Measurements from ENCODE around the gene ARAP3. TPM values are rescaled to one million over a fixed set of nuclear protein-coding genes. Genes with fewer than 3 reads are reported as not detected.
"Not testable (repeated sequence)": the region's sequence is repeated elsewhere in the genome, so short reads cannot be mapped to it uniquely, and the experiment has no call there.

The ARAP3 gene
- total and polyA plus RNA-seq, 4 donors, result 15.7 to 26.6 (median 19.7) TPM

DNA sequence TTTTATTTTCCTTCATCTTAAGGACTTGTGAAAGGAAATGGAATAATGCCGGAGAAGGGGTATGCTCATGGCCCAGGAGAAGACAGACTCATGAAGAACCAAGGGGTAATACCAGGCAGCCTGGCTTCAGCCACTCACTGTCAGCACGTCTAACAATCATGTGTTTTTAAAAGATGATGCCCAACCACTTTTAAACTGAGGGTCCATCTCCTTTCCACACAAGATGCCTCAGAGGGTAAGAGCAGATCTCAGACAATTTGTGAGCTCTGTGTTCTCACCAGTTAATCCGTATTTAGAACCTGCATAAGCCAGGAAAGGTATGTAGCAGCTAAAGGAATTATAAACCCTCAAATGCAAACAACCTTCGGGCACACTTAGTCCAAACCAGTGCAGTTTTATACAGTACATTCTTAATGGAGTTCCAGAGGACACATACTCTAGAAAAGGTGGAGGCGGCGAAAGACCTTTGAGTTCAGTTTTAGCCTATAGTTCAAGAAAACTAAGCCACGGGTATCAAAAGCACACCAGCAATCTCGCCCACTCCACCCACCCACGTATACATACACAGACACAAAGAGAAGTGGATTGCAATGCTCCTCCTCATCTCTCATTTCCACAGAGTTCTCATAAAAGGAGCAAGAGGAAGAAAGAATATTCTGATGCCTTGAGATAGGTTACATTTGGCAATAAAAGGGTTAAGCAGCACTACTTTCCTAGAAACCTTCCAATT lies 65.9 kb downstream of the ARAP3 start:
- Histone ChIP-seq H3K27me3 (ENCODE audit: control insufficient read depth in 3 of 3, insufficient read depth in 3 of 3, low read length in 2 of 3) (no peaks in the 10 kb centered on the region), H3K4me1 (ENCODE audit: control insufficient read depth in 5 of 5, insufficient read depth in 5 of 5, low read length in 5 of 5) (peaks cover 0 to 19% (median 11%) of the 10 kb centered on the region in 5 donors), H3K9ac (ENCODE audit: insufficient read depth in 1 of 2, low read length in 2 of 2) (no peak overlapping the region), H3K4me3 (no peak overlapping the region), H3K36me3 (ENCODE audit: control insufficient read depth in 4 of 4, insufficient read depth in 4 of 4, low read length in 4 of 4) (peaks cover 3 to 5% (median 3%) of the 10 kb centered on the region in 4 donors), H3K9me3 (ENCODE audit: control insufficient read depth in 4 of 4, insufficient read depth in 3 of 4, low read length in 3 of 4) (no peaks in the 10 kb centered on the region), H3K27ac (ENCODE audit: low read depth in 1 of 2, low read length in 1 of 2) (no peak overlapping the region)
- no peak for DNase-seq
- no peak for ATAC-seq (ENCODE audit: insufficient read depth, low FRiP score)
- WGBS, 2 donors, result 61 to 66% methylated on average over 9 of the region's 9 CpGs
- TF ChIP-seq, protein P1, sequence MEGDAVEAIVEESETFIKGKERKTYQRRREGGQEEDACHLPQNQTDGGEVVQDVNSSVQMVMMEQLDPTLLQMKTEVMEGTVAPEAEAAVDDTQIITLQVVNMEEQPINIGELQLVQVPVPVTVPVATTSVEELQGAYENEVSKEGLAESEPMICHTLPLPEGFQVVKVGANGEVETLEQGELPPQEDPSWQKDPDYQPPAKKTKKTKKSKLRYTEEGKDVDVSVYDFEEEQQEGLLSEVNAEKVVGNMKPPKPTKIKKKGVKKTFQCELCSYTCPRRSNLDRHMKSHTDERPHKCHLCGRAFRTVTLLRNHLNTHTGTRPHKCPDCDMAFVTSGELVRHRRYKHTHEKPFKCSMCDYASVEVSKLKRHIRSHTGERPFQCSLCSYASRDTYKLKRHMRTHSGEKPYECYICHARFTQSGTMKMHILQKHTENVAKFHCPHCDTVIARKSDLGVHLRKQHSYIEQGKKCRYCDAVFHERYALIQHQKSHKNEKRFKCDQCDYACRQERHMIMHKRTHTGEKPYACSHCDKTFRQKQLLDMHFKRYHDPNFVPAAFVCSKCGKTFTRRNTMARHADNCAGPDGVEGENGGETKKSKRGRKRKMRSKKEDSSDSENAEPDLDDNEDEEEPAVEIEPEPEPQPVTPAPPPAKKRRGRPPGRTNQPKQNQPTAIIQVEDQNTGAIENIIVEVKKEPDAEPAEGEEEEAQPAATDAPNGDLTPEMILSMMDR (IDR thresholded peaks at IDR 0.05; ENCODE audit: control extremely low read depth, extremely low read depth), result no peak

DNA sequence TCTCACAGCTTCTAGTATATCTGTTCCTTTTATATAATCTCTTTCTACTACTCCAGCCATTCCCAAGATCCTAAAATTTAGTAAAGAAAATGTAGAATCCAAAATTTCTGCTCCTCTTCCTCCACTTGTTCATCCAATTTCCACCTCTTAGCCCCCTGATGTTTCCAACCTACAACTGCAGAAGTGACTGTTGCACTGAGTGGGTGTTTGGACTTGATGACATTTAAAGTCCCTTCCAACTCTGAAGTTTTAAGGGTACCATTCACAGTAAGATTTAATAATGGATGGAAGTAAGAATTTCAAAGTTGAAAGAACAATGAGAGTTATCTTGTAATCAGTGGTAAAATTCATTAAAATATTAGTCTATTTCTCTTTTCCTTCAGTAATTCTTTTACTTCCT lies 68.7 kb downstream of the ARAP3 start:
- no peak overlapping the region for H3K9ac ChIP-seq (ENCODE audit: insufficient read depth in 1 of 2, low read length in 2 of 2)
- DNase-seq (no peak), ATAC-seq (ENCODE audit: insufficient read depth, low FRiP score) (no peak)
- no peaks in the 10 kb centered on the region for H3K36me3 ChIP-seq (ENCODE audit: control insufficient read depth in 4 of 4, insufficient read depth in 4 of 4, low read length in 4 of 4)
- no peaks in the 10 kb centered on the region for H3K27me3 ChIP-seq (ENCODE audit: control insufficient read depth in 3 of 3, insufficient read depth in 3 of 3, low read length in 2 of 3)
- TF ChIP-seq, protein P1 (IDR thresholded peaks at IDR 0.05; ENCODE audit: control extremely low read depth, extremely low read depth), result no peak
- no peak overlapping the region for H3K4me3 ChIP-seq
- no peaks in the 10 kb centered on the region for H3K9me3 ChIP-seq (ENCODE audit: control insufficient read depth in 4 of 4, insufficient read depth in 3 of 4, low read length in 3 of 4)
- H3K27ac ChIP-seq (ENCODE audit: low read depth in 1 of 2, low read length in 1 of 2), result no peak overlapping the region
- H3K4me1 ChIP-seq (ENCODE audit: control insufficient read depth in 5 of 5, insufficient read depth in 5 of 5, low read length in 5 of 5), result peaks cover 0 to 20% (median 13%) of the 10 kb centered on the region in 5 donors

DNA sequence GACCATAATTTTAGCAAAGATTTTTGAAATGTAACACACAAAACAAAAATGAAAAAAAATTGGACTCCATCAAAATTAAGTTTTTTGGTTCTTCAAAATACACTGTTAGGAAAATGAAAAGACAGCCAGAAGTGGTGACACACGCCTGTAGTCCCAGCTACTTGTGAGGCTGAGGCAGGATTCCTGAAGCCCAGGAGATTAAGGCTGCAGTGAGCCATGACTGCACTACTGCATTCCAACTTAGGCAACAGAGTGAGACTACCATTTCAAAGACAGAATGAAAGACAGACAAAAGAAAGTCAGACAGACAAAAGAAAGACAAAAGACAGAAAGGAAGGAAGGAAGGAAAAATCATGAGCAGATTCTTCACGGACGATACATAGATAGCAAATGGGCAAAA lies 70.7 kb downstream of the ARAP3 start:
- WGBS, 2 donors, result 60 to 73% methylated on average over 3 of the region's 3 CpGs

DNA sequence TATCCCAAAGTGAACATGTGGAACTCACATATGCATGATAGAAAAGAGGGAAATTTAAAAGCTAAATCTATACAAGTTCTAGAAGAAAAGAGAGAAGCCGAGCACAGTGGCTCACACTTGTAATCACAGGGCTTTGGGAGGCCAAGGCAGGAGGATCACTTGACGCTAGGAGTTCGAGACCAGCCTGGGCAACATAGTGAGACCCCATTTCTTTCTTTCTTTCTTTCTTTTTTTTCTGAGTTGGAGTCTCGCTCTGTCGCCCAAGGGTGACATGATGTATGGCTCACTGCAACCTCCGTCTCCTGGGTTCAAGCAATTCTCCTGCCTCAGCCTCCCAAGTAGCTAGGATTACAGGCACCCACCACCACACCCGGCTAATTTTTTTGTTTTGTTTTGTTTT lies 72.1 kb downstream of the ARAP3 start:
- not testable (repeated sequence) for H3K9ac ChIP-seq (ENCODE audit: insufficient read depth in 1 of 2, low read length in 2 of 2); ATAC-seq (ENCODE audit: insufficient read depth, low FRiP score); H3K36me3 ChIP-seq (ENCODE audit: control insufficient read depth in 4 of 4, insufficient read depth in 4 of 4, low read length in 4 of 4); DNase-seq; H3K4me3 ChIP-seq; H3K9me3 ChIP-seq (ENCODE audit: control insufficient read depth in 4 of 4, insufficient read depth in 3 of 4, low read length in 3 of 4); H3K27me3 ChIP-seq (ENCODE audit: control insufficient read depth in 3 of 3, insufficient read depth in 3 of 3, low read length in 2 of 3); H3K27ac ChIP-seq (ENCODE audit: low read depth in 1 of 2, low read length in 1 of 2)
- WGBS, 2 donors, result 94% methylated on average over 7 of the region's 7 CpGs
- H3K4me1 ChIP-seq (ENCODE audit: control insufficient read depth in 5 of 5, insufficient read depth in 5 of 5, low read length in 5 of 5), result peaks cover 0 to 16% (median 6%) of the 10 kb centered on the region in 5 donors

More for the DNA sequence above, 70.7 kb downstream of the ARAP3 start:
- no peak for ATAC-seq (ENCODE audit: insufficient read depth, low FRiP score)
- Histone ChIP-seq H3K9ac (ENCODE audit: insufficient read depth in 1 of 2, low read length in 2 of 2) (no peak overlapping the region), H3K9me3 (ENCODE audit: control insufficient read depth in 4 of 4, insufficient read depth in 3 of 4, low read length in 3 of 4) (no peaks in the 10 kb centered on the region), H3K4me3 (no peak overlapping the region), H3K4me1 (ENCODE audit: control insufficient read depth in 5 of 5, insufficient read depth in 5 of 5, low read length in 5 of 5) (peaks cover 0 to 17% (median 5%) of the 10 kb centered on the region in 5 donors), H3K27ac (ENCODE audit: low read depth in 1 of 2, low read length in 1 of 2) (no peak overlapping the region), H3K36me3 (ENCODE audit: control insufficient read depth in 4 of 4, insufficient read depth in 4 of 4, low read length in 4 of 4) (no peaks in the 10 kb centered on the region), H3K27me3 (ENCODE audit: control insufficient read depth in 3 of 3, insufficient read depth in 3 of 3, low read length in 2 of 3) (no peaks in the 10 kb centered on the region)
- no peak for DNase-seq
- TF ChIP-seq, protein P1 (IDR thresholded peaks at IDR 0.05; ENCODE audit: control extremely low read depth, extremely low read depth), result no peak

Data from lung (tissue), 12 donors.